Osteocyte (in vitro differentiated cells): ENCODE data around the gene CC2D1A. TPM values are rescaled to one million over a fixed set of nuclear protein-coding genes. Genes with fewer than 3 reads are reported as not detected.
A peak's percentile ranks its signal among the peaks of the same experiment; 100 is the strongest.

ENCODE experiments used
- DNase-seq: peaks from one replicate; pipeline ENCODE4 v3.0.0; 2021; ENCODE audit warnings: mixed read lengths; ENCODE audit not compliant: unreplicated experiment; ENCODE audit errors: extremely low spot score
- H3K27ac Mint-ChIP-seq: one replicate; pipeline ENCODE4 v1.8.0; 2021; ENCODE audit warnings: mild to moderate bottlenecking, mixed read lengths; ENCODE audit not compliant: unreplicated experiment
- H3K27me3 Mint-ChIP-seq: one replicate; pipeline ENCODE4 v1.8.0; 2021; ENCODE audit warnings: mixed read lengths; ENCODE audit not compliant: unreplicated experiment
- H3K36me3 Mint-ChIP-seq: one replicate; pipeline ENCODE4 v1.8.0; 2021; ENCODE audit warnings: mixed read lengths; ENCODE audit not compliant: unreplicated experiment
- H3K4me1 Mint-ChIP-seq: one replicate; pipeline ENCODE4 v1.8.0; 2021; ENCODE audit warnings: mixed read lengths; ENCODE audit not compliant: unreplicated experiment
- H3K4me3 Mint-ChIP-seq: one replicate; pipeline ENCODE4 v1.8.0; 2021; ENCODE audit warnings: mild to moderate bottlenecking, moderate library complexity, mixed read lengths; ENCODE audit not compliant: unreplicated experiment
- H3K9me3 Mint-ChIP-seq: one replicate; pipeline ENCODE4 v1.8.0; 2021; ENCODE audit warnings: mixed read lengths; ENCODE audit not compliant: unreplicated experiment
- CTCF ChIP-seq: fragments of 200-600 bp; sonication (generic); IDR thresholded peaks from 2 replicates; pipeline ENCODE4 v1.5.0; 2021; ENCODE audit warnings: antibody characterized with exemption, mild to moderate bottlenecking, moderate library complexity
- total RNA-seq: library from RNA; stranded (reverse); gene quantifications from 2 replicates; pipeline ENCODE4 v1.2.1, GENCODE V29; 2021

CC2D1A gene
- total RNA-seq, 1 donor from 2014 or later = 51.3 TPM

DNA sequence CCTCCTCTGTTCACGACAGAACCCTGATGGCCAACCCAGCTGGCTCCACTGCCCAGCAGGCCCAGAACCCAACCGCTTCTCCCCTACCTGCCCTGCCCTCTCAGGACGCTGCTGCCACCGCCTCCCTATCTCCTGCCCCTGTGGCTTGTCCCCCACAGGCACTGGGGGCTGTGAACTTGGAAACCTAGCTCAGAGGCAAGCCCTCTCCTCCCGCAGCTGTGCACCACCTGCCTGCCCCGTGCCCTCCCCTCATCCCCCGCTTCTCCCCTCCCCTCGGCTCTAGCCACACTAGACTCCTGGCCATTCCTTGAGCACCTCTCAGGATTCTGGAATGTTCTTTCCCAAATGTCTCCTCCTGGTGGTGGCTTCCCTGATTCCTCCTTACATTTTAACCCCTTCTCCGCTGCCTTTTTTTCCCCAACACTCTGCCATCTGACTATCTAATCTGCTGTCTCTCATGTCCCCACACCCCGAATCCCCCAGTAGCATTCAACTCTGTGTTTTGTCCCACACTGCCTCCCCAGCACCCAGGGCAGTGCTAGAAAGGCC, 22.4 kb upstream of the CC2D1A start:
- no peak for DNase-seq
- no peaks in the 10 kb centered on the region for H3K27me3 Mint-ChIP-seq
- H3K27ac Mint-ChIP-seq = no peak overlapping the region
- peak; percentile 24 for TF ChIP-seq CTCF
- H3K4me1 Mint-ChIP-seq = peaks cover 34% of the 10 kb centered on the region
- H3K4me3 Mint-ChIP-seq = no peak overlapping the region
- no peaks in the 10 kb centered on the region for H3K9me3 Mint-ChIP-seq
- no peaks in the 10 kb centered on the region for H3K36me3 Mint-ChIP-seq

GRCh38 chr19:13884726-13885591, 21.0 kb upstream of the CC2D1A start:
- DNase-seq = no peak
- Mint-ChIP-seq H3K27ac (no peak overlapping the region), H3K4me3 (no peak overlapping the region), H3K36me3 (no peaks in the 10 kb centered on the region), H3K4me1 (peaks cover 30% of the 10 kb centered on the region), H3K27me3 (no peaks in the 10 kb centered on the region), H3K9me3 (no peaks in the 10 kb centered on the region)
- TF ChIP-seq CTCF = no peak

GRCh38 chr19:13885826-13886365, 20.1 kb upstream of the CC2D1A start:
- Mint-ChIP-seq H3K4me3 (no peak overlapping the region), H3K9me3 (no peaks in the 10 kb centered on the region), H3K27me3 (no peaks in the 10 kb centered on the region), H3K36me3 (no peaks in the 10 kb centered on the region), H3K27ac (no peak overlapping the region), H3K4me1 (peaks cover 21% of the 10 kb centered on the region)
- no peak for DNase-seq
- no peak for TF ChIP-seq CTCF

GRCh38 chr19:13887018-13887436, 19.0 kb upstream of the CC2D1A start:
- Mint-ChIP-seq H3K4me3 (no peak overlapping the region), H3K27me3 (no peaks in the 10 kb centered on the region), H3K9me3 (no peaks in the 10 kb centered on the region), H3K27ac (no peak overlapping the region), H3K4me1 (peaks cover 10% of the 10 kb centered on the region), H3K36me3 (no peaks in the 10 kb centered on the region)
- no peak for DNase-seq
- no peak for TF ChIP-seq CTCF

DNA sequence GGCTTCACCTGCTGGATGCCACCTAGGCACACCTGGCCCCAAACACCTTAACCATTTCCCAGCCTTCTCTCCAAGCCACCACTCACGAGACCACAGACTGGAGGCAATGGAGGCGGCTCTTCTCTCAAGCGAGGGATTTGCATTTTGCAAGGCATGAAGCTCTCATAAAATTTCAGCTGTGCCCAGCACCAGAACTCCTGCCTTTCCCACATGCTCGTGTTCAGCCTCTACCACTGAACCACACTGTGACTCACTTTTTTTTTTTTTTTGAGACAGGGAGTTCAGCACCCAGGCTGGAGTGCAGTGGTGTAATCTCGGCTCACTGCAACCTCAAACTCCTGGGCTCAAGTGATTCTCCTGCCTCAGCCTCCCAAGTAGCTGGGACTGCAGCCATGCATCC, 18.5 kb upstream of the CC2D1A start:
- Mint-ChIP-seq H3K27ac (no peak overlapping the region), H3K27me3 (no peaks in the 10 kb centered on the region), H3K4me1 (peaks cover 5% of the 10 kb centered on the region), H3K9me3 (no peaks in the 10 kb centered on the region), H3K4me3 (no peak overlapping the region), H3K36me3 (no peaks in the 10 kb centered on the region)
- no peak for DNase-seq
- no peak for TF ChIP-seq CTCF
